ENCODE results near the gene MYO15A.

- TF ChIP-seq POLR2A (IDR thresholded peaks at IDR 0.05), result no peak
- no peak for TF ChIP-seq CTCF (IDR thresholded peaks at IDR 0.05)
Measured at GRCh38 chr17:18107061-18107790, 1.3 kb upstream of the MYO15A start.
